Transverse colon (tissue), 4 donors: ENCODE results near the gene AIF1.

Experiments
- EP300 ChIP-seq: sonication (generic); formaldehyde crosslinking; IDR thresholded peaks from one replicate; pipeline ENCODE4 v1.6.1; 2017; ENCODE audit warnings: antibody characterized with exemption, low read depth
- POLR2A ChIP-seq: fragments of 450-650 bp; IDR thresholded peaks from one replicate; pipeline ENCODE4 v1.6.1; 2016; ENCODE audit warnings: antibody characterized with exemption, mild to moderate bottlenecking, moderate library complexity
- POLR2AphosphoS5 ChIP-seq, 3 donors: sonication (generic); formaldehyde crosslinking; IDR thresholded peaks; one replicate each; pipeline ENCODE4 v1.6.1; 2016; ENCODE audit warnings: antibody characterized with exemption in 3 of 3
- TF ChIP-seq, protein P1 (sequence below), 5 experiments: fragments of 200-600 bp in 3 of 5; fragments of 450-650 bp in 2 of 5; sonication (generic) in 3 of 5; IDR thresholded peaks; 1 replicate in 2 of 5; 2 replicates in 3 of 5; pipeline ENCODE4 v1.5.1; 2016 to 2017; ENCODE audit warnings: antibody characterized with exemption in 5 of 5, inconsistent platforms in 3 of 5, mild to moderate bottlenecking in 2 of 5, moderate library complexity in 1 of 5

DNA sequence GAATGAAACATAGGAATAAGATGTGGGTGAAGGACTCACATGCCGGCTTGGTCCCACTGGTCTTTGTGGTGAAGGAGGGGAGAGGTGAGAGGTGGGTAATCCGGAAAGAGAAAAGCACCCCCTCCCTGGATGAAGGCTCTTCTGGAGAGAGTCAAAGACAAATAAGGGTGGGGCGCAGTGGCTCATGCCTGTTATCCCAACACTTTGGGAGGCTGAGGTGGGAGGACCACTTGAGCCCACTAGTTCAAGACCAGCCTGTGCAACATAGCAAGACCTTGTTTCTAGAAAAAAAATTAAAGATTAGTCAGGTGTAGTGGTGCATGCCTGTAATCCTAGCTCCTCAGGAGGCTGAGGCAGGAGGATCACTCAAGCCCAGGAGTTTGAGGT, 35.9 kb upstream of the AIF1 start:
- TF ChIP-seq, protein P1, sequence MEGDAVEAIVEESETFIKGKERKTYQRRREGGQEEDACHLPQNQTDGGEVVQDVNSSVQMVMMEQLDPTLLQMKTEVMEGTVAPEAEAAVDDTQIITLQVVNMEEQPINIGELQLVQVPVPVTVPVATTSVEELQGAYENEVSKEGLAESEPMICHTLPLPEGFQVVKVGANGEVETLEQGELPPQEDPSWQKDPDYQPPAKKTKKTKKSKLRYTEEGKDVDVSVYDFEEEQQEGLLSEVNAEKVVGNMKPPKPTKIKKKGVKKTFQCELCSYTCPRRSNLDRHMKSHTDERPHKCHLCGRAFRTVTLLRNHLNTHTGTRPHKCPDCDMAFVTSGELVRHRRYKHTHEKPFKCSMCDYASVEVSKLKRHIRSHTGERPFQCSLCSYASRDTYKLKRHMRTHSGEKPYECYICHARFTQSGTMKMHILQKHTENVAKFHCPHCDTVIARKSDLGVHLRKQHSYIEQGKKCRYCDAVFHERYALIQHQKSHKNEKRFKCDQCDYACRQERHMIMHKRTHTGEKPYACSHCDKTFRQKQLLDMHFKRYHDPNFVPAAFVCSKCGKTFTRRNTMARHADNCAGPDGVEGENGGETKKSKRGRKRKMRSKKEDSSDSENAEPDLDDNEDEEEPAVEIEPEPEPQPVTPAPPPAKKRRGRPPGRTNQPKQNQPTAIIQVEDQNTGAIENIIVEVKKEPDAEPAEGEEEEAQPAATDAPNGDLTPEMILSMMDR (IDR thresholded peaks at IDR 0.05), result no peak
- no peak for TF ChIP-seq POLR2A
- no peak for TF ChIP-seq POLR2AphosphoS5 (IDR thresholded peaks at IDR 0.05)
- no peak for TF ChIP-seq EP300
